GM18499 (cell line): ENCODE measurements around the gene FAM149B1.

ENCODE experiments used
- ATAC-seq: cut with Tn5 transposase; IDR thresholded peaks from one replicate; pipeline ENCODE4 v1.9.1; 2021; ENCODE audit warnings: moderate number of reproducible peaks; ENCODE audit not compliant: insufficient read depth, unreplicated experiment

The FAM149B1 gene

DNA sequence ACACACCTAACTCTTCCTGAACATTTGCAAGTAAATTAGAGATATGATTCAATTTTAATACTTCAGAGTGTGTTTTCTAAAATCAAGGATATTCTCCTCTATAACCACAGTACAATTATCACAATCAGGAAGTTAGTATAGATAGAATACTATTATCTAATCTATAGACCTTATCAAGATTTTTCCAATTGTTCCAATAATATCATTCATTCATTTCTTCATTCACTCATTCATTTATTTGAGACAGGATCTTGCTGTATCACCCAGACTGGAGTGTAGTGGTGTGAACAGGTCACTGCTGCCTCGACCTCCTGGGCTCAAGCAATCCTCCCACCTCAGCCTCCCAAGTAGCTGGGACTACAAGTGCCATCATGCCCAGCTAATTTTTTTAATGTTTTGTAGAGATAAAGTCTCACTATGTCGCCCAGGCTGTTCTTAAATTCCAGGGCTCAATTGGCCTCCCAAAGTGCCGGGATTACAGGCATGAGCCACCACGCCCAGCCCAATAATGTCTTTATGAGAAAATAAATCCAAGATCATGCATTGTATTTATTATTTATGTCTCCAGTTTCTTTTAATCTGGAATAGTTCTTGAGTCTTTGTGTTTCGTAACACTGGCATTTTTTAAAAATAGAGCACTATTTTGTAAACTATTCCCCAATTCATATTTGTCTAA lies 95.1 kb downstream of the FAM149B1 start:
- no peak for ATAC-seq

- ATAC-seq, result no peak
Observed at GRCh38 chr10:73263693-73264347, 95.9 kb downstream of the FAM149B1 start.

DNA sequence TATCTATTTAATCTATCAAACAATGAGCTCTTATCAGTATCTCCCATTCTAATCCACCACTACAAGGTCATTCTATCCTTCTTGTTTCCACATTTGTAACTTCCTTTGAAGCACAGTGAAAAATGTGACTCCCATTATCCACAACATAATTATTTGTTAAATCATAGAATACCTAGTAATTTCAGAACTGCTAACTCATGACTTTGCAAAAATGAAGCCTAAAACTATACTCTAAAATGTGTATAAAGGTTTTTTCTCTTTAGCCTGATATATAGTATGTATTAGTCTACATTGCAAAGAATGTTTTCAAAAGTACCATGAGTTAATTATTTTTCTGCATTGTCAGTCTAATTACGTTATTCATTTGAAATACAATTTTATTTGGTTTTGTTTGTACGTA lies 96.5 kb downstream of the FAM149B1 start:
- ATAC-seq, result no peak

DNA sequence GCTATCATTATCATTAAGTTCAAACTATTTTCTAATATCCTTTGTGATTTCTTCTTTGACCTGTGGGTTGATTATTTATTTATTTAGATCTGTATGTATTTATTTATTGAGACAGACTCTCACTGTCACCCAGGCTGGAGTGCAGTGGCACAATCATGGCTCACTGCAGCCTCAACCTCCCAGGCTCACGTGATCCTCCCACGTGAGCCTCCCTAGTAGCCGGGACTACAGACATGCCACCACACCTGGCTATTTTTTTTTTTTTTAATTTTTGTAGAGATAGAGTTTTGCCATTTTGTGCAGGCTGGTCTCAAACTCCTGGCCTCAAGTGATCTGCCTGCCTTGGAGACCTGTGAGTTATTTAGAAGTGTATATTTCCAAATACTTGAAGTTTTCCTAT lies 113.2 kb downstream of the FAM149B1 start:
- no peak for ATAC-seq

DNA sequence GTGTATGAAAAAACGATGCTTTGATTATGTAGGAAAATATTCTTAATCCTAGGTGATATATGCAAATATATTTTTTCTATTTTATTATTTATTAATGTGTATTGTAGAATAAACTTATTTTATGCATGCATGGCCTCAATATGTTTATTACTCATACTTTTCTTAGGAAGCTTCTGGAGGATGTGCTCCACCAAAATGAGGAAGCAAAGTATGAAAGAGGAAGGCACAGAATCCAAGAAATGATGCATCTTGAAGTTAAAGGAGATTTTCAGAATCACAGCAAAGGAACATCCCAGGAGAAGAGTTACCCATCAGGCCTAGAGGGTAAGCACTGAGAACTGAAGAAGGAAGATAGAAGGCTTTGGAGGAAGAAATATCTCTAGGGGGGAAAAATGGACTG lies 119.5 kb downstream of the FAM149B1 start:
- no peak for ATAC-seq

DNA sequence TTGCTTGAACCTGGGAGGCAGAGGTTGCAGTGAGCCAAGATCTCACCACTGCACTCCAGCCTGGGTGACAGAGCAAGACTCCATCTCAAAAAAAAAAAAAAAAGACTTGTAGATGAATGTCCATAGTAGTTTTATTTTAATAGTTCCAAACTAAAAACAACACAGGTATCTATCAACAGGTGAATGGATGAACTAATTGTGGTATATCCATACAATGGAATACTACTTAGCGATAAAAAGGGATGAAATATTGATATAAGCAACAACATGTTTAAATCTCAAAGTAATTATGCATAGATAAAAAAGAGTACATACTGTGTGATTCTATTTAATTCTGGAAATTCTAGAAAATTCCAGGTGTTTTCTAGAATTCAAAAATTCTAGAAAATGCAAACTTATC lies 122.0 kb downstream of the FAM149B1 start:
- ATAC-seq, result no peak

DNA sequence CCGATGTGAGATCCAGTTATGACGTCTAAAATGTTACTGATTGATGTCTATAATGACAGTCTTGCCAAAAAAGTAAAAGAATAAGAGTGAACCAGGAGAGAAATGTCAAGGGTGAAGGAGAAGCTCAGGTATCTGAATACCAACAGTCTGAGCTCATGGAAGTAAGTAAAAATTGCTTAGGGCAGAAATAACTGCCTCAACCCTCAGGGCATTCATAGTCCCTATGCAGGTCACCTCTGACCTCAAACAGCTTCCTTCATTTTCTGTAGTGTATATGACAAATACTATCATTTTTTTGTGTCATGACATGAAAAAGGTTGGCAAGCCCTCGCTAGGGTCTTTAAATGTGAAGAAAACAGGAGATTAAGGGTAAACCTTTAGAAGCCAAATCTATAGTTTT lies 125.5 kb downstream of the FAM149B1 start:
- no peak for ATAC-seq
